GM12891 (cell line): ENCODE data around the gene FNDC5.

Source experiments
- DNase-seq: peaks from one replicate; pipeline ENCODE4 v3.0.0; 2011; ENCODE audit warnings: low spot score; ENCODE audit not compliant: insufficient read length
- FAIRE-seq: peaks from 2 replicates; lab custom pipeline; 2011; peaks lifted over from hg19 to GRCh38; lab: Jason Lieb, UNC
- PAX5 ChIP-seq: IDR thresholded peaks from 2 replicates; pipeline ENCODE4 v1.6.1; 2011; ENCODE audit warnings: low read length, moderate library complexity, mild to moderate bottlenecking; ENCODE audit not compliant: insufficient read depth, severe bottlenecking
- POLR2A ChIP-seq: IDR thresholded peaks from 2 replicates; pipeline ENCODE4 v1.6.1; 2011; ENCODE audit warnings: low read depth, low read length, control low read depth
- POLR2AphosphoS5 ChIP-seq: IDR thresholded peaks from 2 replicates; pipeline ENCODE4 v1.6.1; 2011; ENCODE audit warnings: low read depth, low read length, control low read depth
- POU2F2 ChIP-seq: IDR thresholded peaks from 2 replicates; pipeline ENCODE4 v1.6.1; 2011; ENCODE audit warnings: low read depth, mild to moderate bottlenecking, control low read depth, low read length, moderate library complexity
- SPI1 ChIP-seq: IDR thresholded peaks from 2 replicates; pipeline ENCODE4 v1.6.1; 2011; ENCODE audit warnings: low read depth, low read length, control low read depth
- TAF1 ChIP-seq: IDR thresholded peaks from 2 replicates; pipeline ENCODE4 v1.6.1; 2011; ENCODE audit warnings: low read depth, low read length, control low read depth

The FNDC5 gene

GRCh38 chr1:32883338-32884031, 12.8 kb upstream of the FNDC5 start:
- DNase-seq (no peak), FAIRE-seq (no peak)
- TF ChIP-seq POU2F2 (no peak), PAX5 (no peak), POLR2AphosphoS5 (no peak), TAF1 (no peak), SPI1 (no peak)

DNA sequence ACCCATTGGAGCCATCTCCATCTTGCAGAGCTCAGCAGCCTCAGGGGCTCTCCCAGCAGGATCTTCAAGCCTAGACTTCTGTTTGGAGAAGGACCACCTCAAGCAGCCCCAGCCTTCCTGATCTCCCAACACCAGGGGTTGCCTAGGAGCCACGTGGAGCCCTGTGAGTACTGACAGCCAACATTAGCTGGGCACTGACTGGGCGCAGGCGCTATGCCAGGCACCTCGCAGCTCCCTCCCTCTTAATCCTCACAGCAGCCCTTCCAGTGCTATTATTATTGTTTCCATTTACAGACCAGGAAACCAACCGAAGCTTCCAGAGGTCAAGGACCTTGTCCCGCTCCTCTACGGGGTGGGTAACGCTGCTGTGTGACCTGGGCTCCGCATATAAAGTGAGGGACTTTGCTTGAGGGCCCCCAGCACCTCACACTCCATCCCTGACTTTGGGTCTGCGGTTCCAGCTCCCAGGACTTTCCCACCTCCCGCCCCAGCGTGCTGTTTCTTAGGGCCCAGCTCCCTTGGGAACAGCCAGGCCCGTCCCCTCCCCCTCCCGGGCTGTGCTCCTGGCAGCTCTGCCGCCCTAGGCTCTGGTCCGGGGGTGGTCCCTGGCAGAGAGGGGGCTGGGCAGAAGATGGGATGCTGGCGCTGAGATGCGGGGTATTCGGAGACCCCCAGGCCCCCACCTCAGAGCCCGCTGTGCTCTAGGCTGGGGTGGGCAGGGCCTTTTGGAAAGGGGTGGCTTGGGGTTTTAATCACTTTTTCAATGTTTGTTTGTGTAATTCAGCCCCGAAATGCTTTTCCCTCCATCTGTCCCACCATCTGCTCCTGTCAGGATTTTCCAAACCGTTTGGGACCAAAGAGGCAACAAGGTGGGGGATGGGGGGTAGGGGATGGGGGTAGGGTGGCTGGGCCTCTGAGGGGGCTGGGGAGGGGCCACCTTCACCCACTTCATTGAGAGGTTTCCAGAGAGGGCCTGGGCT, 11.4 kb upstream of the FNDC5 start:
- no peak for TF ChIP-seq POLR2AphosphoS5
- no peak for TF ChIP-seq SPI1
- no peak for TF ChIP-seq POLR2A
- TF ChIP-seq POU2F2: no peak
- no peak for TF ChIP-seq TAF1
- no peak for TF ChIP-seq PAX5
- FAIRE-seq (no peak), DNase-seq (no peak)

GRCh38 chr1:32881291-32881690, 10.6 kb upstream of the FNDC5 start:
- FAIRE-seq (no peak), DNase-seq (no peak)
- TF ChIP-seq SPI1: no peak
- no peak for TF ChIP-seq POU2F2
- TF ChIP-seq TAF1: no peak
- TF ChIP-seq POLR2A: no peak
- no peak for TF ChIP-seq PAX5
- no peak for TF ChIP-seq POLR2AphosphoS5

DNA sequence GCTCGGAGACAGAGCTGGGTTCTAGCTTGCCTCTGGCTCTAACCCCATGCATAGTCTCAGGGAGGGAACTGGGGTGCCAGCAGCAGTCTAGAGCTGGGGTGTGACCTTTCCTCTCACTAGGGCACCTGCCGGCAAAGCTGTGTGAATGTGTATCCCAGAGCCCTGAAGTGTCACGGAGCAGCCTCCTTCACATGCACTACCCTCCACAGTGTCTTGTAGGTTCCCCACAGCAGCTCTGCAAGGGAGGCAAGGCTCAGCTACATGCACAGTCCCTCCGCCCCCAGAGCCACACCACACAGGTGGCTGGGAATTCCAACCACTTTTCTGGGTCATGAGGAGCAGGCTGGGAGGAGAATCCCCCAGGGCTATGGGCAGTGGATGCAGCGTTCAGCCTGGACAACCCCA, 7.9 kb upstream of the FNDC5 start:
- FAIRE-seq (no peak), DNase-seq (no peak)
- TF ChIP-seq PAX5 (no peak), POLR2AphosphoS5 (no peak), SPI1 (no peak), POLR2A (no peak), POU2F2 (no peak), TAF1 (no peak)

DNA sequence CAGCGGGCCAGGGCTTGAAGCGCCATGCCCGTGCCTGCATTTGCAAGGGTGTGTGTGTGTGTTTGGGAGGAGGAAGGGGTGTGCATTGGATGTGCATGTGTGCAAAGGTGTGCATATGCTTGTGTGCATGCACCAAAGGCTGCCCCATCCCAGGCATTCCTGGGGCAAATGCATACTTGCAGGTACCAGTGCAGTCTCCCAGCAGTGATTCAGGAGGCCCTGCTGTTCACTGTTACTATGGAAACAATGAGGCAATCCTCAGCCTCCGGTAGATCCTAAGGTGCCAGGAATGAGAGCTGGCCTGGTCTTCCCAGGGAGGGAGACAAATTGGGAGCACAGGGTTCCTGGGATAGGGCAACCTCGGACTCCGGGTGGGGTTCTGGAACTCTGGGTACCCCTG, 7.5 kb upstream of the FNDC5 start:
- TF ChIP-seq PAX5 (no peak), POU2F2 (no peak), POLR2A (no peak), SPI1 (no peak), TAF1 (no peak), POLR2AphosphoS5 (no peak)
- FAIRE-seq (no peak), DNase-seq (no peak)

- DNase-seq (no peak), FAIRE-seq (no peak)
- no peak for TF ChIP-seq SPI1
- TF ChIP-seq PAX5: no peak
- TF ChIP-seq POLR2AphosphoS5: no peak
- no peak for TF ChIP-seq POU2F2
- no peak for TF ChIP-seq TAF1
- no peak for TF ChIP-seq POLR2A
These were observed 6.7 kb upstream of the FNDC5 start for GRCh38 chr1:32877211-32878110.

DNA sequence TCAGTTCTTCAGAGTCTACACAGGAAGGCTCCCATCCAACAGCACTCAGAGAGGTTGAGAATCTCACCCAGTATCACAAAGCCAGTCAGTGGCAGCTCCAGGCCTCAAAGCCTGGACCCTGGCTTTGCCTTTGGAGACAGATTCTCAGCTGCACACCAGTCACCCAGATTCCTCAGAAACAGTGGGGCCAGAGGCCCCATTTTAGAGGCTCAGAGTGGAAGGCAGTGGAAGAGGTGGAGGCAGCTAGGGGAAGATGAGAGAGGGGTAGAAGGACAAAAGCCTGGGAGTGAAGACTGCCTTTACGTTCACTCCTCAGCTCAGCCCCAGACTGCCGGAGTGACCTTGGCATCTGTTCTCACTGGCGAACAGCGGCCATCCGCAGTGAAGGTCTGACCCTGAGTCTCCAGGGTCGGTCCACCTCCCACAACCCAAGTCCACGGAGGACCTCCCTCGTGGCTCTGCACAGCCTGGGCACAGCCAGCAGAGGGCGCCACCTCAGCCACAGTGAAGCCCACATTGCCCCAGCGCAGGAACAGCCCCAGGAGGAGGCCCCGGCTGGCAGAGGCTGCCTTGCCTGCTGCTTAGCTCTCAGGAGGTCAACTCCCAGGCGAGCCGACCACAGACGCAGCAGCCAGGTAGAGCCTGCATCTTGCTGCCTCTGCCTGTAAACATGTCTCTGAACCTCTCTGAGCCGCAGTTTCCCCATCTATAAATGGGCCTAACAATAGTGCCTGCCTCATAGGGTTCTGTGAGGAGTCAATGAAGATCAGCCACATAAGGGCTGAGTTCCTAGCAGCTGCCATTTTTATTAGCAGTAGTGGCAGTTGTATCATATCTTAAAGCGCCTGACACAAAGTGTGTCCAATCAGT, 5.9 kb upstream of the FNDC5 start:
- peak; percentile 83 for FAIRE-seq
- peak; percentile 75 for DNase-seq
- no peak for TF ChIP-seq POLR2A
- TF ChIP-seq POU2F2: no peak
- no peak for TF ChIP-seq SPI1
- TF ChIP-seq POLR2AphosphoS5: no peak
- TF ChIP-seq TAF1: no peak
- no peak for TF ChIP-seq PAX5

GRCh38 chr1:32874860-32875752, 4.4 kb upstream of the FNDC5 start:
- FAIRE-seq: peak; percentile 9
- DNase-seq: no peak
- TF ChIP-seq POLR2A (no peak), POU2F2 (no peak), SPI1 (no peak), POLR2AphosphoS5 (no peak), TAF1 (no peak), PAX5 (no peak)
